Fibroblast of mammary gland (primary cell): ENCODE results near the gene C2CD4A.

Experiments
- DNase-seq: peaks from one replicate; pipeline ENCODE4 v3.0.0-alpha.2; 2010; ENCODE audit warnings: low read depth
- H3K4me3 ChIP-seq: 2 replicates; pipeline ENCODE4 v1.5.1; 2011; ENCODE audit warnings: low read depth, mild to moderate bottlenecking, low read length, moderate library complexity; ENCODE audit not compliant: control insufficient read depth
- CTCF ChIP-seq: conservative IDR thresholded peaks from 2 replicates; pipeline ENCODE4 v1.5.1; 2011; ENCODE audit warnings: low read depth, low read length, inconsistent platforms; ENCODE audit not compliant: control insufficient read depth, insufficient read depth

C2CD4A gene

GRCh38 chr15:62060113-62060895 is 6.5 kb upstream of the C2CD4A start, which contains the start of gene VPS13C:
TSS of gene VPS13C (minus strand) at chr15:62060447. CDS start at chr15:62060374, 73 bp downstream.
- TF ChIP-seq CTCF = peak; percentile 58
- H3K4me3 ChIP-seq = peak within 1 kb of the TSS; percentile 86
- peak; percentile 89 for DNase-seq

- no peak for TF ChIP-seq CTCF
- no peak for DNase-seq
- peak overlapping the region; percentile 86 for H3K4me3 ChIP-seq
These were observed 5.9 kb upstream of the C2CD4A start for GRCh38 chr15:62060896-62061280.

GRCh38 chr15:62063825-62064635 is 2.7 kb upstream of the C2CD4A start:
- no peak overlapping the region for H3K4me3 ChIP-seq
- DNase-seq = no peak
- no peak for TF ChIP-seq CTCF

- H3K4me3 ChIP-seq = peak overlapping the region; percentile 19
- DNase-seq = no peak
- no peak for TF ChIP-seq CTCF
These were observed 769 bp downstream of the C2CD4A start for GRCh38 chr15:62067448-62068044.

GRCh38 chr15:62068071-62068809 is 1.5 kb downstream of the C2CD4A start:
- peak; percentile 36 for DNase-seq

More at GRCh38 chr15:62068071-62068809, 1.5 kb downstream of the C2CD4A start:
- no peak for TF ChIP-seq CTCF
- H3K4me3 ChIP-seq = peak overlapping the region; percentile 10
